ENCODE data around the gene SAMD4A.
"Not testable (repeated sequence)": the region's sequence is repeated elsewhere in the genome, so short reads cannot be mapped to it uniquely, and the experiment has no call there.

SAMD4A gene

GRCh38 chr14:54597795-54598443 is 31.0 kb downstream of the SAMD4A start:
- no peak for DNase-seq

- DNase-seq: no peak
These were observed 33.2 kb downstream of the SAMD4A start for GRCh38 chr14:54599966-54600716.

- no peak for DNase-seq
These were observed 33.8 kb downstream of the SAMD4A start for GRCh38 chr14:54600717-54601109.

- no peak for DNase-seq
These were observed 36.4 kb downstream of the SAMD4A start for GRCh38 chr14:54603362-54603761.

GRCh38 chr14:54606178-54606577 is 39.2 kb downstream of the SAMD4A start:
- DNase-seq: no peak

- no peak for DNase-seq
These were observed 39.8 kb downstream of the SAMD4A start for GRCh38 chr14:54606631-54607133.

- DNase-seq: no peak
These were observed 42.6 kb downstream of the SAMD4A start for GRCh38 chr14:54609576-54609975.

- no peak for DNase-seq
These were observed 43.4 kb downstream of the SAMD4A start for GRCh38 chr14:54610051-54610977.

- no peak for DNase-seq
These were observed 47.4 kb downstream of the SAMD4A start for GRCh38 chr14:54614296-54614695.

GRCh38 chr14:54617467-54617866 is 50.5 kb downstream of the SAMD4A start:
- DNase-seq: no peak

- no peak for DNase-seq
These were observed 54.8 kb downstream of the SAMD4A start for GRCh38 chr14:54621686-54622085.

GRCh38 chr14:54622192-54622958 is 55.4 kb downstream of the SAMD4A start:
- DNase-seq: no peak

GRCh38 chr14:54623279-54624004 is 56.5 kb downstream of the SAMD4A start:
- DNase-seq: no peak

- not testable (repeated sequence) for DNase-seq
These were observed 57.1 kb downstream of the SAMD4A start for GRCh38 chr14:54624005-54624358.

GRCh38 chr14:54625112-54625511 is 58.2 kb downstream of the SAMD4A start:
- DNase-seq: no peak

- DNase-seq: no peak
These were observed 60.3 kb downstream of the SAMD4A start for GRCh38 chr14:54627219-54627539.

GRCh38 chr14:54627540-54628363 is 60.8 kb downstream of the SAMD4A start:
- DNase-seq: peak; percentile 32

- DNase-seq: no peak
These were observed 62.3 kb downstream of the SAMD4A start for GRCh38 chr14:54629183-54629582.

GRCh38 chr14:54629635-54630360 is 62.9 kb downstream of the SAMD4A start:
- no peak for DNase-seq

GRCh38 chr14:54631016-54631415 is 64.1 kb downstream of the SAMD4A start:
- no peak for DNase-seq

All from CD4-positive, alpha-beta T cell treated with Interleukin-6 for 4 hours (primary cell).